GM19240 (cell line): ENCODE measurements around the gene SDK1.
"Not testable (repeated sequence)": the region's sequence is repeated elsewhere in the genome, so short reads cannot be mapped to it uniquely, and the experiment has no call there.

Source experiments
- DNase-seq: peaks from one replicate; pipeline ENCODE4 v3.0.0; 2011; ENCODE audit warnings: low spot score; ENCODE audit not compliant: insufficient read length

Gene SDK1

DNA sequence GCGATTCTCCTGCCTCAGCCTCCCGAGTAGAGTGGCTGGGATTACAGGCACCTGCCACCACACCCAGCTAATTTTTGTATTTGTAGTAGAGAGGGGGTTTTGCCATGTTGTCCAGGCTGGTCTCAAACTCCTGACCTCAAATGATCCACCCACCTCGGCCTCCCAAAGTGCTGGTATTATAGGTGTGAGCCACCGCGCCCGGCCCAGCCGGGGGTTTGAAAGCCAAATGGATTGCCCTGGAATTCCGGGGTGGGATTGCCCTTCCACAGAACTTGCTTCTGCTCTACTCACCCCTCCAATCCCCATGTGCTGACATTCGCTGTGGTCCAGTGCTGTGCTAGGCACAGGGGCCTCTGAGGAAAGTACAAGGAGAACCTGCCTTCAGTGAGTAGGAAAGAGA, 793.1 kb downstream of the SDK1 start:
- not testable (repeated sequence) for DNase-seq

DNA sequence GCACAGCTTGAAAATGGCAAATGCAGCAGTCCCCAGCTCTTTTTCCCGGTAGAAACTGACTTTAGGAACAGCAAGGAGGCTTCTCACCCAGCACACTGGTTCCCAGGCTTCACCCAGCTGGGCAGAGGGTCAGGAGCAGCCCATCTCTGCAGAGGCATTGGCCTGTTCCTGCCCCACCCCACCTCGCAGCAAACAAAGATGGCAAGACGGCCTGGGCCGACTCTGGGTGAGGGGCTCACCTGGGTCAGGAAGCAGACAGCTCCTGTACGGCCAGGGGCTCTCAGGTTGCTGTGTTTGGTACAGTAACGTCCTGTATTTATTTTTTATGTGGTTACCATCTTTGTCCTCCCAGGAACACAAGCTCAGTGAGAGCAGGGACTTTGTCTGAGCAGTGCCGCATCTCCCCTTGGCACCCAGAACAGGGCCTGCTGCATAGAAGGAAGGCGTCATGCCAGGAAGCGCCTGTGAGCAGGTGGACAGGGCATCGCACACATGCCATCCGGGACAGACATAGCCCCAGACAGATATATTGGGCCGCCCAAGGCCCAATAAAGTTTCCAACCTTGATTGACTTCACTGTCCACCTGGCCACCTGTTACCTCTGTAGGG, 796.1 kb downstream of the SDK1 start:
- DNase-seq = no peak

DNA sequence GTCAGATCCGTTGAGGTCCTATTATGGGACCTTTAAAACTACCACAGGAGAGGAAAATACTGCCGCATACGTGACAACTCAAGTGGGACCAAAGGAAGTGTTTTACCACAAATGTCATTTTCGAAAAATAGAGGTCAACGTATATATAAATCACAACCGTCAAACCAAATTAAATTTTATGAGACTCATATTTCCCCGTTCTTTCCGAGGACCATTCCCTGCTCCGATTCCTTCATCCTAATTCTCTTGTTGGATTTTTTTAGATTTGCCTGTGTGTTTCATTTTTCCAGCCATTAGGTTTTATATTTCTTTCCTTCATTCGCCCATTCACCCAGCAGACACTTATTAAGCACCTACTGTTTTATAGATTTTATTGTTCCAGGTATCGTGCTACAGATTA, 797.1 kb downstream of the SDK1 start:
- no peak for DNase-seq

DNA sequence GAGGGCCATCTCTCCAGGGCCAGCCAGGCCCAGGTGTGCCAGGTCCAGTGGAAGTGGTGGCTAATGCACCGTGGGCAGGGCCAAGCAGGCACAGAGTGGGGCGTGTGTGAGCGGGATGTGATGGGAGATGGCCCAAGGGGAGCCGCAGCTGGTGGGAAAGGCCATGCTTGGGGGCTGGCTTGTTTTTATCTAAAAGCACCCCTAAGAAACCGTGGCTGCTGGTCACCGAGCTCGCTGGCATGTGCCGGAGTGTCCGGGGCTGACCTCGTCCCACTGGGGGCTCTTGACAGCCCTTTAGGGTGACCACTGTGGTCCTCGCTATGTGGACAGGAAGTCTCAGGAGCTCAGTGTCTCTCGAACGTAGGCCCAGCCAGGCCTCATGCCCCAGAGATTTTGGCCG, 798.6 kb downstream of the SDK1 start:
- no peak for DNase-seq

DNA sequence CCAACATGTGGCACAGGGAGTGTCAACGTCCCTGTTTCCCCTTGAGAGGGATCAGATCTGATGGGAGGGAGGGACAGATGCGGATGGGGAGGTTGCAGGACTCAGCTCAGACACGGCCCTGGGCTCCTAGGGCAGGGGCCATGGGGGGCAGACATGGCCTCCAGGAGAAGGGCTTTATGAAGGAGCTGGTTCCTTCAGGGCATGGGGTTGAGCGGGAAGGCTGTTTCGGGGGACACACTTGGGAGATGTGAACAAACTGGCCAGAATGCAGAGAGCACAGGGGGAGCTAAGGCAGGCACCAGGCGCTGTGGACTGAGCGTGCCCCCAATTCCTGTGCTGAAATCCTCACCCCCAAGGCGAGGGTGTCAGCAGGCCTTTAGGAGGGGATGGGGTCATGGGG, 799.1 kb downstream of the SDK1 start:
- no peak for DNase-seq

DNA sequence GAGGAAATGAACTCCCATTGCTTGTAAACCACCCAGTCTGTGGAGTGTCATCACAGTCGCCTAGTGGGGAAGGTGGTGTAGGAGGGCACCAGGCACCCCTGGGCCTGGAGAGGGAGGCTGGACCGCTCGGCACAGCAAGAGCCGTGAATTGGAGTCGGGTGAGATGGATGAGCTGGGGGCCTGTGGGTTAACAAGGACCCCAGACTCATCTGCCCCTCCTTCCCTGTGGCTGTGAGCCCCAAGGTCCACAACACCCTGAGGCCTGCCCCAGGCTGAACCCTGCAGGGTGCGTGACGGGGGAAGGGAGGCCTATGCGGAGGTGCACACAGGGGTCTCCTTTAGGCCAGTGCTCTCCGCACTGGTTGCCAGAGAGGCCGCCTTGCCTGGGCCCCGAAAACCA, 799.6 kb downstream of the SDK1 start:
- DNase-seq = no peak

DNA sequence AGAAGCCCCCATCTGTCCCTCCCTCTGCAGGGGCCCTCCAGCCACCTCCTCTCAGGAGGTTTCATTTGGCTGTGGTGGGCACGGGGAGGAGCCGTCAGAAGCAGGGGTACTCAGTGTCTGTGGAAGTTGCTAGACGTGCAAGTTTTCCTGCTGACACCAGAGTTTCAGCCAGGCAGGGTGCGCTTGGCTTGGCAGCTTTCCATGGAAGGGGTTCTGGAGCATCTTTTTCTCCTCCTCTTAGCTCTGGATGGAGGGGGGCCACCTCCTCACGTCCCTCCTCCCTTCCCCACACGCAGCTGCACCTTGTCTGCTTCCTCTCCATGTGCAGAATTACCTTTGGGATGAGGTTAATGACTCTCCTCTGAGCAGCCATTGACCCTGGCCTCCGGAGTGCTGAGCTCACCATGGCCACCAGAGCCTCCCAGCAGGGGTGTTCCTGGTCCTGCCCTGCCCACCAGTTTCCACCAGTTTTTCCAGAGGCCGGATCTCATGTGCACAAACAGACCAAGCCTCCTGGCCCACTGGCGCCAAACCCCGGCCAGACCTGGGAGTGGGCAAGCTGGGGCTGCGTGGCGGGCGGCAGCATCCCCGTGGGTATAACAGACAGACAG, 801.3 kb downstream of the SDK1 start:
- DNase-seq = no peak

DNA sequence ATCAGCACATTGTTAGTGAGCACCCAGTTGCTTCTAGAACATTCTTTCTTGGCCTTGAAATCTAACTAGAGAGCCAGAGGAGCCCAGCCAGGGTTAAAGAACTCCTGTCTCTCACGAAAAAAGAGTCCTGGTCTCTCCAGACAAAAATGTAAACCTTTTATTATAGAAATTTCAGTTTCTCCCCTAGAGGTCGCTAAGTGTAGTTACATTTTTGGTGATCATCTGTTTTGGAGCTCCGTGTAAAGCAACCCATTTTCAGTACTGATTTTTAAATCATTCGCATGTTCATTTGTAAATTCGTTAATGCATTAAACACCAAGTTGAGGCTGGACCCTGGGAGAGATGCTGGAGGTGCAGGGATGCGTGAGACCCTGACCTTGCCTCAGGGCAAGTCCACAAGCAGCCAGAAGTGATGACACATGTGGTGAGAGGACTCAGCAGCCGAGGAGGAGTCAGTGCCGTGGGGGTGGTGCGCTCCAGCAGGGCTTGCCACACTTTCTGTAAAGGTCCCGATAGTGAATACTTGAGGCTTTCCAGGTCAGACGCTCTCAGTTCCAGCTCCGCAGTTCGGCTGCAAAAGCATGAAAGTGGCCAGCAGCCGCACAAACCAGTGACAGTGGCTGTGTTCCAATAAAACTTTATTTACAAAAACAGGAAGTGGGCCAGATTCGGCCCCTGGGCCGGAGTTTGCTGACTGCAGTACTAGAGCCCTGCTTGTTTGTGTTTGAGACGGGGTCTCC, 802.5 kb downstream of the SDK1 start:
- DNase-seq = no peak

DNA sequence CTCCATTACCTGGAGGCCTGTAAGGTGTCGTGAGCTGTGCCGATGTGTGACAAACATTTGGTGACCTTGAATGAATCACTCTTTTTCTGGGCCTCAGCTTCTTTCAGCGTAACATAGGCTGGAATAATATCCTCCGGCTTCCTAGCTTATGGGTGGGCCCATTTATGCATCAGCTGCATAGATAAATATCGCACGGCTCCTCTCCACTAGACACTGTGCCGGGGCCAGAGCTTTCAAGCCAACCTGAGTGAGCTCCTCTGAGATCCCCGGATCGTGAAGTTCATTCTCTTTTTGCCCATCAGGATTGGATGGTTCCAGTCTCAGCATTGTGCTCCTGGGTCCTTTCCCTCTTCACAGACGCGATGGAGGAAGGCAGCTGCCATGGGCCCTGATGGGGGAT, 806.8 kb downstream of the SDK1 start:
- no peak for DNase-seq

DNA sequence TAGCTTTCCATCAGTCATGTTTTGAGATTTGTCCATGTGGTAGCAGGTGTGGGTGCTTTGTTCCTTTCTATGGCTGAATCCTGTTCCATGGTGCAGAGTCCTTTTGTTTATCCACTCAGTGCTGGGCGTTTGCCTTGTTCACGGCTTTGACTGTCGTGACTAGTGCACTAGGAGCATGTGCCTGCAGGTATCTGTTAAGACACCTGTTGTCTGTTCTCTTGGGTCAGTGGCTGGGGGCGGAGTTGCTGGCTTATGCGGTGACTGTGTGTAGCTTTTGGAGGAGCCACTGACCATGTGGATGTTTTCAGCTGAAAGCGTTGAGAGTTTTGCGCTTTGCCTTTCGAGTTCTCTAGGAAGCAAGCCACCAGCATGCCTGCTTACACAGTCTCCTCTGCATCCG, 807.9 kb downstream of the SDK1 start:
- no peak for DNase-seq

DNA sequence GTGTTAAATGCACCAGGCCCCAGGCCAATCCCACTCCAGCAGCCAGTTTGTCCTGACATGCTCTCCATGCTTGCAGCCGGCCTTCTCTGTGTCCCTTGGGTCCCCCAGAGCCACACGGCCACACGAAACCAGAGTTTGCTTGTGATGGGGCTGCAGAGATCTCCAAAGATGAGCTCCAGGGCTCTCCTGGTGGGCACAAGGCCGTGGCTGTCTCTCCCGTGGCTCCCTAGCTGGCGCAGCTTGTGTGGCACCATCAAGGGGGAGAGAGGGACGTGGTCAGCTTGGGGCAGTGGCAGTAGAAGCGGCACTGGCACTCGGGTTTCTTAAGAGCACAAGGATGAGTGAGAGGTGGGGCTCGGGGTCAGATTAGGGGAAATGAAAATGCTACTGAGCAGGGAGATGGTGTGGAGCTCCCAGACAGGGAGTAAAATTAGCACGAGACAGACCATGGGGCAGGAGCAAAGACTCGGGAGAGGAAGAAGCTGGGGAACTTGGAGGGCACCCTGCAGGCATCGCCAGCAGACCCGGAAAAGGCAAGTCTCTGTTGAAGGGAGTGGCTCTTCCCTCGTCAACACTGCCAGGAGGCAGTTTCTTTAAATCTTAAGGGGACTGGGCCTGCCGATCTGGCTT, 808.5 kb downstream of the SDK1 start:
- DNase-seq = no peak

DNA sequence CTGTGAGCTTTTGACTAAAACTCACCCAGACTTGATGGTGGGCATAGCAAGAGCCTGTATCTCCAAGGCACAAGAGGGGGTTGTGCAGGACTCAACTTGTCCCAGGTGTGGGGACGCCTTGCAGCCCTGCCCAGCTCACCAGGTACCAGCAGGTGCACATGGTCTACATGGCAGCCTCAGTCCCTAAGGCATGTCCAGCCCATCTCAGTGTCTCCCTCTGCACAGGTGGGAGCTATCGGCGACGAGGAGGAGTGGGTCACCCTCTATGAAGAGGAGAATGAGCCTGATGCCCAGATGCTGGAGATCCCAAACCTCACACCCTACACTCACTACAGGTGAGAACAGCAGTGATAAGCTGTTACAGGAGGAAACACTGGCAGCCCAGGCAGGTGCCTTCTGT, 809.4 kb downstream of the SDK1 start:
- DNase-seq = no peak

DNA sequence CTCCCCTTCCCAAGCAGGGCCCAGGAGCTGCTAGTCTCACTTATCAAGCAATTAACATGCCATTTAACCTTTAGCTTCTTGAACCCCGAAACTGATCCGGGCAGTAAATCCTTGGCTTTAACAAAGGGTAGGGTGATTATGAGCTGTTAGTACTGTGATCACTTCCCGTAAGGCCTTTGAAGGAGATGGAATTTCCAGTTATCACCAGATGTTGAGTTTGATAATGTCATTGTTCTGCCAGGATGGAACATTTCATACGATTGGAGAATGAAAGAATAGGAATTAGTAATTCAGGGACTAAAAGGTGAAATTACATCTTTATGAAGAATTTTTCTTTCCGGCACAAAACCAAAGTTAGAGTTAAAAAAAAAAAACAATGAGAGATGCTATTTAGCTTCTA, 810.1 kb downstream of the SDK1 start:
- DNase-seq = no peak

DNA sequence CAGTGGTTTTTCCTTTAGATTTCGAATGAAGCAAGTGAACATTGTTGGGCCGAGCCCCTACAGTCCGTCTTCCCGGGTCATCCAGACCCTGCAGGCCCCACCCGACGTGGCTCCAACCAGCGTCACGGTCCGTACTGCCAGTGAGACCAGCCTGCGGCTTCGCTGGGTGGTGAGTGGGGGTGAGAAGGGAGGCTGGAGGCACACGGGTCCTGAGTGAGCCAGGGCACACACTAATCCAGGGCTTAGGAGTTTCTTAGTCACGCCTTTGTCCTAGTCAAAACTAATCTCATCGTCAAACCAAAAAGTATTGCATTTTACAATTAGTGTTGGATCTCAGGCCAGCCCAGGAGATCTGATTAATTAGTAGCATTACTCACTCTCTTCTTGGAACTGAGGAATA, 812.2 kb downstream of the SDK1 start:
- DNase-seq = no peak

DNA sequence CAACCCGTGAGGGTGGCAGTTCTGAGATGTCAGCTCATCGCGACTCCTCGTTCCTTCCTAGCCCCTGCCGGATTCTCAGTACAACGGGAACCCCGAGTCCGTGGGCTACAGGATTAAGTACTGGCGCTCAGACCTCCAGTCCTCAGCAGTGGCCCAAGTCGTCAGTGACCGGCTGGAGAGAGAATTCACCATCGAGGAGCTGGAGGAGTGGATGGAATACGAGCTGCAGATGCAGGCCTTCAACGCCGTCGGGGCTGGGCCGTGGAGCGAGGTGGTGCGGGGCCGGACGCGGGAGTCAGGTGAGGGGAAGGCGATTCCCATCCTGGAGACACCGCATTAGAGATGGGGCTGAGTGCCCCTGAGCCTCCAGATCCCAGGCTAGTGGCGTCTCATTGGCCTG, 812.9 kb downstream of the SDK1 start:
- no peak for DNase-seq

DNA sequence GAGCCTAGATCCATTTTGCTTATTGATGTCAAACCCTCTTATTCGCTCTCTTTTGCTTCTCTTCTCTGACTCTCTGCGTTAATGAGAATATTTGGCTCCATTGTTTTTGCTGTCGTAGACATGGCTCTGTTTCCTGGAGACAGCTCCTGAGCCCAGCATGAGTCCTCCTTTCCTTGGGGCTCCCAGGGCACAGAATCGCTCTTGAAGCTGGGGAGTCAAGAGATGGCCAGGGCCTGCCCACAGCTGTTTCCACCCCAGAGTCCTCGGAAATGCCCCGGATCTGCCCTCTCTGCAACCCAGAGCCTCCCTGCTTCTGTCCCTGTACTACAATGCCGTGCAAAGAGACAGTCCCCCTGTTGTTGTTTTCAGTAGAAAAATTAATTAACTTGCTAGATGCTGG, 814.4 kb downstream of the SDK1 start:
- no peak for DNase-seq

DNA sequence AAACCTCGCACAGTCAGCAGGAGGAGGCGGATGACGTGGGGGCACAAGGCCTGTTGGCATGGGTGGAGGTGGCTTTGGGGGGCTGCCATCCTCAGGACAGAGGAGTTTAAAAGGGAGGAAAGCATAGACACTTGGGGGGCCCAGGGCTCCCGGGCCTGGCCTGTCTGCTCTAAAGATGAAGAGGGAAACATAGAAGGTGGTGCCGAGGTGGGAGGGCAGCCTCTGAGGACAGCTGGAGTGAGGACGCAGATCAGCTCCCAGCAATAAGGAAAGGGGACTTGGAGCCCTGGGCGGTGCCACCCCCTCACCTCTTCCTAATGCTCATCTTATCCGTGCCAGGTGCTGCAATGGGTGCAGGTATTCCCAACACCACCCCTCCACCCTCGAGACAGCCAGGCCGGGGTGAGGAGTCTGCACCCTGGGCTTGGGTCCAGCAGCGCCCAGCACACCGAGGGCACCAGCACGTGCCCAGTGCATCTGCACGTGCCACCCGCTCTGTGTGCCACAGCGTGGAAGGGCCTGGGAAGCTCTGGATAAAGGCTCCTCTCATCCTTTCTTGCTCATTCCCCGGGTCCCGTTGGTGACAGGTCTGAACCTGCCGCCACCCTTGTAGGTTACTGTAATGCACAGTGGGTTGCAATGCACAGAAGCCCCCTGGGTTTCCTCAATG, 815.0 kb downstream of the SDK1 start:
- no peak for DNase-seq

DNA sequence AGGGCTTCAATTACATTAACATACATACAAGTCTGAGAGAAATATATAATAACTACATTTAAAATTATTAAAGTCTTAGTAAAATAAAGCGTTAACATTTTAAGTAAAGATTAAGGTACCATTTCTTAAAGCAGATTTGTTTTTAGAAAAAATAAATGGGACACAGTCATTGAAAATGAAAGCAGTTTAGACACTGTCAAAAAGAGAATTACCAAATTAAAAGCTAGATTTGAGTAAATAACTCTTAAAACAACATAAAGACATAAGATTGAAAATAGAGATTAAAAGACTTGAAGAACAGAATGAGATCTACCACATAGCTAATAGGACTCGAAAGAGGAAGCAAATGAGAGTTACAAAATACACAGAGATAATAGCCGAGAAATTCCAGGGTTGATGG, 818.8 kb downstream of the SDK1 start:
- no peak for DNase-seq

DNA sequence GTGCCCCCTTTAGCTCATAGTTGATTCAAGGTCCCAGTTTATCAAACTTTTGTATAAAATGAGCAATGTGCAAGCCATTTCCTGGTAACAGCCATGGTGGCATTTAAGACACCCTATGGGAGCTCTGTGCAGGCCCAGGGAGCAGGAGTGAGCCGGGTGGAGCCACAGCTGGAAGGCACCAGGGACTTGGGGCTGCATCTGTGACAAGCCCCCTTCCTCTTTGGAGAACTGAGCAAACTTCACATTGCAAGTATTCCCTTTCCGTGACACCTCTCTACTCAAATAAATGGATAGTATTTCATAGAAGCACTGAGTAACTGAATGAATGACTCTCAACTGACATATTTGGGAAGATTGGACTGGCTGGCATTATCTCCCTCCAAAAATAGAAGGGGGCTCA, 822.3 kb downstream of the SDK1 start:
- DNase-seq = no peak

DNA sequence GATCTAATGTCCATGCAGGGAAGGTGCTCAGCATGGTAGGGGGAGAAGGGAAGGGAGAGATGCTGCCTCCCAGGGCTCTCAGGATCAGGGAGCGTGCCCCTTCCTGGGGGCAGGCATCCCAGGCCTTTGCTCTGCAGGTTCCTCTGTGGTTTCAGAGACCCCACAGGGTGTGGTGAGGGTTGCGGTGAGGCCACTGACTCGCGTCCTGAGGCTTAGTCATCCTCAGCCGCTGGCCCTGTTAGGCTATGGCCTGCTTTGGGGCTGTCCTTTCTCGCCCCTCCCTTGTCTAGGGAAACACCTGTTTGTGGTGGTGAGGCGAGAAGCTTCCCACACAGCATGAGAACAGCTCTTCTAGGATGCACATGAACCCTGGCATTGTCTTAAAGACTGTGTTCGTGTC, 822.8 kb downstream of the SDK1 start:
- DNase-seq = no peak

DNA sequence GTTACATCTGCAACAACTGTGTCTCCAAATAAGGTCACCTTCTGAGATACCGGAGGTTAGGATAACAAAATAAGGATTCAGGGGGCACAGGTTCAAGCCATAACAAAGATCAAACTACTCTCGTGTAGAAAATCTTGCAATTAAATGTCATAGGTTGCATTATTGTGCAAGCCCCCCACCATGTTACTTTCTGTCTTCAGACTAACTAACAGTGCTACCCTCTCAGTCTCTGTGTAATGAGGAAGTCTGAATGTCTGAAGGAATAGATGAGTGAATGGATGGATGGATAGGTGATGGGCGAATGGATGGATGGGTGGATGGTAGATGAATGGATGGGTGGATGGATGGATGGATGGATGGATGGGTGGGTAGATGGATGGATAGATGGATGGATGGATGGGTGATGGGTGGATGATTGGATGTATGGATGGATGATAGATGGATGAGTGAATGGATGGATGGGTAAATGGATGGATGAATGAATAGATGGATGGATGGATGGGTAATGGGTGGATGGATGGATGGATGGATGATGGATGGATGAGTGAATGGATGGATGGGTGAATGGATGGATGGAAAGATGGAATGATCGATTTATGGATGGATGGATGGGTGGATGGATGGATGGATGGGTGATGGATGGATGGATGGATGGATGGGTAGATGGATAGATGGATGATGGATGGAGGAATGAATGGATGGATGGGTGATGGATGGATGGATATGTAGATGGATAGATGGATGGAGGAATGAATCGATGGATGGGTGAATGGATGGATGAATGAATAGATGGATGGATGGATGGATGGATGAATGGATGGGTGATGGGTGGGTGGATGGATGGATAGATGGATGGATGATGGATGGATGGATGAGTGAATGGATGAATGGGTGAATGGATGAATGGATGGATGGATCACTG, 823.8 kb downstream of the SDK1 start:
- DNase-seq = no peak
